Panc1 (cell line): ENCODE results near the gene COG8. TPM values are rescaled to one million over a fixed set of nuclear protein-coding genes. Genes with fewer than 3 reads are reported as not detected.

Experiments used
- ATAC-seq: fragments of 200-7000 bp; cut with Tn5 transposase; 2 replicates; pipeline ENCODE4 v1.9.1; 2020; ENCODE audit warnings: mild to moderate bottlenecking, moderate library complexity
- BruUV-seq: library from RNA; stranded (reverse); fragments of 400-500 nt; replicated peaks from 2 replicates; lab custom pipeline; 2021; lab: Mats Ljungman, UMichigan
- CTCF ChIA-PET: fragments of 300-600 bp; sonication (Branson Sonifier 250); formaldehyde crosslinking; loops from one replicate; lab custom pipeline; 2022; ENCODE audit warnings: antibody characterized with exemption; lab: Charles Lee
- POLR2A ChIA-PET: fragments of 300-600 bp; sonication (Branson Sonifier 250); formaldehyde crosslinking; loops from one replicate; lab custom pipeline; 2022; ENCODE audit warnings: antibody characterized with exemption; lab: Charles Lee
- DNase-seq: peaks from one replicate; pipeline ENCODE4 v3.0.0-alpha.2; 2010; ENCODE audit warnings: low read depth, low spot score
- H3K27ac ChIP-seq: 2 replicates; pipeline ENCODE4 v1.5.1; 2011; ENCODE audit warnings: mild to moderate bottlenecking, low read length, inconsistent platforms
- H3K27me3 ChIP-seq: fragments of 200-500 bp; sonication (Bioruptor generic); 2 replicates; pipeline ENCODE4 v1.6.0; 2014; ENCODE audit warnings: low read length, inconsistent platforms; ENCODE audit not compliant: control insufficient read depth, insufficient read depth
- H3K36me3 ChIP-seq: fragments of 200-500 bp; sonication (Bioruptor generic); 2 replicates; pipeline ENCODE4 v1.5.1; 2014; ENCODE audit warnings: inconsistent platforms, mild to moderate bottlenecking, low read length, moderate library complexity; ENCODE audit not compliant: control insufficient read depth, insufficient read depth
- H3K4me1 ChIP-seq: 2 replicates; pipeline ENCODE4 v1.5.1; 2011; ENCODE audit warnings: inconsistent platforms, mild to moderate bottlenecking, low read length, moderate library complexity; ENCODE audit not compliant: control insufficient read depth, insufficient read depth
- H3K4me3 ChIP-seq, 2 experiments: 2 replicates each; pipeline ENCODE4 v1.5.1; 2011 to 2012; ENCODE audit warnings: low read depth in 2 of 2, low read length in 2 of 2, mild to moderate bottlenecking in 2 of 2, inconsistent platforms in 1 of 2, moderate library complexity in 1 of 2
- H3K9me3 ChIP-seq: fragments of 200-500 bp; sonication (Bioruptor generic); 2 replicates; pipeline ENCODE4 v1.5.1; 2014; ENCODE audit warnings: low read depth, mild to moderate bottlenecking, inconsistent platforms, low read length, moderate library complexity; ENCODE audit not compliant: control insufficient read depth, insufficient read depth
- POLR2AphosphoS5 ChIP-seq: IDR thresholded peaks from 2 replicates; pipeline ENCODE4 v1.6.1; 2012; ENCODE audit warnings: mild to moderate bottlenecking, low read depth, low read length, moderate library complexity
- SIN3A ChIP-seq: IDR thresholded peaks from 2 replicates; pipeline ENCODE4 v1.6.1; 2012; ENCODE audit warnings: low read depth, mild to moderate bottlenecking, low read length, moderate library complexity, borderline replicate concordance; ENCODE audit not compliant: insufficient read depth
- TCF7L2 ChIP-seq: IDR thresholded peaks from 2 replicates; pipeline ENCODE4 v1.6.1; 2011; ENCODE audit warnings: mild to moderate bottlenecking, low read depth, low read length, inconsistent platforms
- in situ Hi-C: cut with HindIII; loops from 2 replicates; pipeline ENCODE4 v1.10.0; 2016; ENCODE audit warnings: low sequenced_read_pairs, low pct_unique_long_range_greater_than_20kb
- intact Hi-C: fragments of 100-400 bp; cut with micrococcal nuclease; formaldehyde crosslinking; loops from one replicate; pipeline ENCODE4 v1.10.0; 2022; ENCODE audit not compliant: unreplicated experiment
- total RNA-seq: library from RNA; stranded (reverse); gene quantifications from one replicate; pipeline ENCODE4 v1.2.1, GENCODE V29; 2021; ENCODE audit not compliant: unreplicated experiment
- TF ChIP-seq, protein P1 (sequence below), 2 experiments: IDR thresholded peaks; 2 replicates each; pipeline ENCODE4 v1.6.1; 2011 to 2012; ENCODE audit warnings: low read depth in 2 of 2, control low read depth in 1 of 2, low read length in 1 of 2, mild to moderate bottlenecking in 1 of 2, moderate library complexity in 1 of 2; ENCODE audit not compliant: insufficient read depth in 1 of 2
- TF ChIP-seq, protein P2 (sequence below): fragments of 450-650 bp; IDR thresholded peaks from 2 replicates; pipeline ENCODE4 v1.5.1; 2017; ENCODE audit warnings: mild to moderate bottlenecking

COG8 gene
- total RNA-seq, 1 experiment from 2014 or later: 30.5 TPM

DNA sequence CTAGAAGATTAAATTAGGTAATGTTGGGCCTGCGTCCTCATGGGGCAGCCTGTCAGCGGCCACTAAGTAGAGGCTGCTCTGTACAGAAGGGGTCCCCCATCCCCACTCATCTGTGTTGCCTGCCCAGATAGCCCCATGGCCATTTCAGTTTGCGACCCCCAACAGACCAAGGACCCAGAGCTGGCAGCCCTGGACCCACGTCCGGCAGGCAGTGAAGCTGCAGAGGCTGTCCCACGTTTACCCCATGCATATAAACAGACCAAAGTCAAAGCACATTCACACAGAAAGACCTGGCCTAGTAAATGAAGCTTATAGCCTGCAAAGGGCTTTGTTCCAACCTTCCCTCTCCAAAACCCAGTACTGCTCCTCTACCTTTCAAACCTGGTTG lies 13.6 kb downstream of the COG8 start:
- H3K4me1 ChIP-seq: peaks cover 19% of the 10 kb centered on the region
- DNase-seq: no peak
- POLR2A ChIA-PET: no interaction called here
- peak overlapping the region; percentile 61 for H3K27ac ChIP-seq
- peak overlapping the region in 1 of 2 experiments; percentile 71; a peak in 1 of 4 replicates for H3K4me3 ChIP-seq
- no TSS peak for BruUV-seq
- intact Hi-C loops: no loop called here
- no peaks in the 10 kb centered on the region for H3K9me3 ChIP-seq
- CTCF ChIA-PET: no interaction called here
- H3K27me3 ChIP-seq: no peaks in the 10 kb centered on the region
- no peaks in the 10 kb centered on the region; the same call in none of the 2 replicates for H3K36me3 ChIP-seq
- TF ChIP-seq POLR2AphosphoS5: no peak
- TF ChIP-seq TCF7L2: no peak
- TF ChIP-seq, protein P1, sequence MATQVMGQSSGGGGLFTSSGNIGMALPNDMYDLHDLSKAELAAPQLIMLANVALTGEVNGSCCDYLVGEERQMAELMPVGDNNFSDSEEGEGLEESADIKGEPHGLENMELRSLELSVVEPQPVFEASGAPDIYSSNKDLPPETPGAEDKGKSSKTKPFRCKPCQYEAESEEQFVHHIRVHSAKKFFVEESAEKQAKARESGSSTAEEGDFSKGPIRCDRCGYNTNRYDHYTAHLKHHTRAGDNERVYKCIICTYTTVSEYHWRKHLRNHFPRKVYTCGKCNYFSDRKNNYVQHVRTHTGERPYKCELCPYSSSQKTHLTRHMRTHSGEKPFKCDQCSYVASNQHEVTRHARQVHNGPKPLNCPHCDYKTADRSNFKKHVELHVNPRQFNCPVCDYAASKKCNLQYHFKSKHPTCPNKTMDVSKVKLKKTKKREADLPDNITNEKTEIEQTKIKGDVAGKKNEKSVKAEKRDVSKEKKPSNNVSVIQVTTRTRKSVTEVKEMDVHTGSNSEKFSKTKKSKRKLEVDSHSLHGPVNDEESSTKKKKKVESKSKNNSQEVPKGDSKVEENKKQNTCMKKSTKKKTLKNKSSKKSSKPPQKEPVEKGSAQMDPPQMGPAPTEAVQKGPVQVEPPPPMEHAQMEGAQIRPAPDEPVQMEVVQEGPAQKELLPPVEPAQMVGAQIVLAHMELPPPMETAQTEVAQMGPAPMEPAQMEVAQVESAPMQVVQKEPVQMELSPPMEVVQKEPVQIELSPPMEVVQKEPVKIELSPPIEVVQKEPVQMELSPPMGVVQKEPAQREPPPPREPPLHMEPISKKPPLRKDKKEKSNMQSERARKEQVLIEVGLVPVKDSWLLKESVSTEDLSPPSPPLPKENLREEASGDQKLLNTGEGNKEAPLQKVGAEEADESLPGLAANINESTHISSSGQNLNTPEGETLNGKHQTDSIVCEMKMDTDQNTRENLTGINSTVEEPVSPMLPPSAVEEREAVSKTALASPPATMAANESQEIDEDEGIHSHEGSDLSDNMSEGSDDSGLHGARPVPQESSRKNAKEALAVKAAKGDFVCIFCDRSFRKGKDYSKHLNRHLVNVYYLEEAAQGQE (IDR thresholded peaks at IDR 0.05; ENCODE audit: insufficient read depth in 1 of 2, low read depth in 2 of 2, low read length in 1 of 2): no peak
- TF ChIP-seq, protein P2, sequence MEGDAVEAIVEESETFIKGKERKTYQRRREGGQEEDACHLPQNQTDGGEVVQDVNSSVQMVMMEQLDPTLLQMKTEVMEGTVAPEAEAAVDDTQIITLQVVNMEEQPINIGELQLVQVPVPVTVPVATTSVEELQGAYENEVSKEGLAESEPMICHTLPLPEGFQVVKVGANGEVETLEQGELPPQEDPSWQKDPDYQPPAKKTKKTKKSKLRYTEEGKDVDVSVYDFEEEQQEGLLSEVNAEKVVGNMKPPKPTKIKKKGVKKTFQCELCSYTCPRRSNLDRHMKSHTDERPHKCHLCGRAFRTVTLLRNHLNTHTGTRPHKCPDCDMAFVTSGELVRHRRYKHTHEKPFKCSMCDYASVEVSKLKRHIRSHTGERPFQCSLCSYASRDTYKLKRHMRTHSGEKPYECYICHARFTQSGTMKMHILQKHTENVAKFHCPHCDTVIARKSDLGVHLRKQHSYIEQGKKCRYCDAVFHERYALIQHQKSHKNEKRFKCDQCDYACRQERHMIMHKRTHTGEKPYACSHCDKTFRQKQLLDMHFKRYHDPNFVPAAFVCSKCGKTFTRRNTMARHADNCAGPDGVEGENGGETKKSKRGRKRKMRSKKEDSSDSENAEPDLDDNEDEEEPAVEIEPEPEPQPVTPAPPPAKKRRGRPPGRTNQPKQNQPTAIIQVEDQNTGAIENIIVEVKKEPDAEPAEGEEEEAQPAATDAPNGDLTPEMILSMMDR: no peak
- no peak for TF ChIP-seq SIN3A
- ATAC-seq: no peak
- in situ Hi-C loops: no loop called here

DNA sequence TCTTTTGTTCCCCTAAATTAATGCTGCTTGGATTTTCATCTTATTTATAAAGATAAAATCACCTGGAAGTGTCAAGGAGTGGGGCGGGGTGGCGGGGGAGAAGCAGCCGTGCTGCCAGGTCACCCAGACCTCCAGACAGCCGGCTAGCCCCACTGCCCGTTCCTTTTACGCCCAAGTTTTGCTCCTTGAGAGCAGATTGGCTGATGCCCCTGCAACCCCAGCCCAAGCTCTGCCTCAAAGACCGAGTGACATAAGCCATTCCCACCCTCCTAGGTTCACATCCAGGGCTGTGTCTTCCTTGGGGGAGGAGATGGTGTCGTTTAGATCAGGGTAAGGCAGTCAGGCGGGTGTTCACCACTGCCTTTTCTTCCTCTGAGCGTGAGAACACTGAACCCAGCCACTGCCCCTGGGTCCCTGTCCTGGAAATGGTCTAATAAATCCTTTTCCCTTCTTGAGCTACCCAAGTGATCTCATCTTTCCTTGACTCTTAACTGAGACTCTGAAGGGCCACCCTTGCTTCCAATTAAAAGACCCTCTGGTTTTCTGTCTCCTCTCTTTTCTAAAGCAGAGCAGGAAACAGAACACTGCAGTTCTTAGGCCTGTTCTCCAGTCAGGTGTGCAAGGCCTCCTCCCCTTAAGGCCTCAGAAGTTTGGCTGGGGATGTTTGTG lies 14.6 kb downstream of the COG8 start:
- TF ChIP-seq POLR2AphosphoS5: no peak
- TF ChIP-seq, protein P1 (IDR thresholded peaks at IDR 0.05; ENCODE audit: insufficient read depth in 1 of 2, low read depth in 2 of 2, low read length in 1 of 2): no peak
- no peak for TF ChIP-seq SIN3A
- TF ChIP-seq, protein P2: no peak
- TF ChIP-seq TCF7L2: no peak
- Histone ChIP-seq H3K27me3 (no peaks in the 10 kb centered on the region), H3K9me3 (no peaks in the 10 kb centered on the region), H3K4me3 (no peak overlapping the region), H3K4me1 (peaks cover 19% of the 10 kb centered on the region), H3K27ac (no peak overlapping the region; the same call in 1 of the 2 replicates), H3K36me3 (no peaks in the 10 kb centered on the region; the same call in none of the 2 replicates)
- BruUV-seq: TSS peak; percentile 78
- DNase-seq (no peak), ATAC-seq (no peak)
- ChIA-PET POLR2A (no interaction called here), CTCF (no interaction called here)
- intact Hi-C loops (no loop called here), in situ Hi-C loops (no loop called here)
